Activated CD8-positive, alpha-beta memory T cell treated with anti-CD3 and anti-CD28 coated beads for 48 hours (primary cell): ENCODE data around the gene RIMS3.
"Not testable (repeated sequence)": the region's sequence is repeated elsewhere in the genome, so short reads cannot be mapped to it uniquely, and the experiment has no call there.

ENCODE experiments used
- DNase-seq, 3 experiments: peaks; one replicate each; pipeline ENCODE4 v3.0.0-alpha.2; 2020; ENCODE audit warnings: low read depth in 2 of 3, low spot score in 2 of 3

The RIMS3 gene

GRCh38 chr1:40594187-40594531 is 71.3 kb downstream of the RIMS3 start:
- no peak for DNase-seq

DNA sequence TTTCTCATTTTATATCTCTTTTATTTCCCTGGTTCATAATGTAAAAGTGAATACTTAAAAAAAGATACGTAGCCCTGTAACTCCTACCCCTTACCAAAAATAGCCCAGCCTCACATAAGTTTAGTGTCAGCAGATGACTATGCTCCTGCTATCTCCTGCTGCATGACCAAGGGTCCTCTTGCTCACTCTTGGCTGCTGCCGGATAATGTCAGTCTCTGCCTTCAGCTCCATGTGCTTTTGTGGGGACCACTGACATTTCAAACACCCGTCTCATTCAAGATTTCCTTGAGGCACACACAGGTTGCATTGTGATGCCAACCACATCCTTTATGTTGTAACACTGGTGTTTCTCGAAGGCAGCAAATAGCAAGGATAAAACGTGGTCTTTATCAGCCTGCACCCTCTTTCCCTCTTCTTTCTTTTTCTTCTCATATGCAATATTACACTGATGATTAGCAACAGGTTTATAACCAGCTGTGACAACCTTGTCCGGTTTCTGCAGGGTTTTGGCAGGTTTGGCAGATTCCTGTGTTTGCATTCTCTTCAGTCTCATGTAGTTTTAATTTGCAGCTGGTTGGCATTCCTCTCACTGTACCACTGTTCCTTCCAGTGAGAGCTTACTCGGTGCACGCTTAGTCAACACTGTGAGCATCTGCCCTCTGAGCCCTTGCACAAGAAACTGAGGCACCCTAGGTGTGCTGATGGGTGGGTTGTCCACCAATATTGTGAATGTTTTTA is 71.9 kb downstream of the RIMS3 start:
- DNase-seq: no peak

DNA sequence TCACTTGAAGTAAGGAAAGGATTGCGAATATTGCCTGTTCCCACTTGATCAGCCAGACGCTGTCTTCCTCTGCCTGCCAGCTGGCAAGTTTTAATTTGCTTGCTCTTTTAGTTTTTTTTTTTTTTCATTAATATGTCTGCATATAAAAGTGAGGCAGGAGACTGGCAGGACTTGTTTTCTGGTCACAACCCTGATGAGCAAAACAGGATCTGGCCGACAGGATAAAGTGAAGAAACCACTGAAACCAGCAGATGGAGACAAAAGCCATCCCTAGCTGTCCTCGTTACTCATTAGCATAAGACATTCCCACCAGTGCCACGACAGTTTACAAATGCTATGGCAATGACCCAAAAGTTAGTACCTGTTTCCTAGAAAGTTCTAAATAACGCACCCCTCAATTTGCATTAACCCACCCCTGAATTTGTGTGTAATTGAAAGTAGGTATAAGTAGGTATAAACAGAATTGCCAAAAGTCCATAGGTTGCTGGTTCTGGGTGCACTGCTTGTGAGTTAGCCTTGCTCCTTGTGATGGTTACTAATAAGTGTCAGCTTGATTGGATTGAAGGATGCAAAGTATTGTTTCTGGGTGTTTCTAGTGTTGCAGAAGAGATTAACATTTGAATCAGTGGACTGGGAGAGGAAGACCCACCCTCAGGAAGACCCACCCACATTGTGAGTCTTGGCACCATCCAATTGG is 73.2 kb downstream of the RIMS3 start:
- DNase-seq: no peak

DNA sequence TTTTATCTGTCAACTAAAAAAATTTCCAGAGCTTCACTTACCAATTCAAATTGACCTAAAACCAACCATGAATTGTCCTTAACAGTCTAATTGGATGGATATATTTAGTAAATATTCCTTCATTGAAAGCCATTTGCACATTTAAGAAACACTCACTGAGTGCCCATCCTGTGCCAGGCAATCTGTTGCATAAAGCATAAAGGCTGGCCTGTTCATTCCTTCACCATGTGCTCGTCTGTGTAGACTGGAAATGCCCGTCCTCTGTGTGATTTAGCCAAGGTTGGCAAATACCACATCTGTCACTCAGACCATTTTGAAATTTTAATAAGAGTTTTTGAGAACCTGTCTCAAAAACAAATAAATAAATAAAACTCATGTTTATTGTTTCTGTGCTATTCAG is 76.9 kb downstream of the RIMS3 start:
- DNase-seq: no peak

DNA sequence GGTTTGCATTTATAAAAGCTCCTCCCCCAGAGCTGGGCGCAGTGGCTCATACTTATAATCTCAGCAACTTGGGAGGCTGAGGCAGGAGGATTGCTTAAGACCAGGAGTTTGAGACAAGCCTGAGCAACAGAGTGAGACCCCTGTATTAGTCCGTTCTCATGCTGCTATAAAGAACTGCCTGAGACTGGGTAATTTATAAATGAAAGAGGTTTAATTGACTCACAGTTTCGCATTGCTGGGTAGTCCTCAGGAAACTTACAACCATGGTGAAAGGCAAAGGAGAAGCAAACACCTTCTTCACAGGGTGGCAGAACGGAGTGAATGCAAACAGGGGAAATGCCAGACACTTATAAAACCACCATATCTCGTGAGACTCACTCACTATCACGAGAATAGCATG is 81.5 kb downstream of the RIMS3 start:
- no peak for DNase-seq

DNA sequence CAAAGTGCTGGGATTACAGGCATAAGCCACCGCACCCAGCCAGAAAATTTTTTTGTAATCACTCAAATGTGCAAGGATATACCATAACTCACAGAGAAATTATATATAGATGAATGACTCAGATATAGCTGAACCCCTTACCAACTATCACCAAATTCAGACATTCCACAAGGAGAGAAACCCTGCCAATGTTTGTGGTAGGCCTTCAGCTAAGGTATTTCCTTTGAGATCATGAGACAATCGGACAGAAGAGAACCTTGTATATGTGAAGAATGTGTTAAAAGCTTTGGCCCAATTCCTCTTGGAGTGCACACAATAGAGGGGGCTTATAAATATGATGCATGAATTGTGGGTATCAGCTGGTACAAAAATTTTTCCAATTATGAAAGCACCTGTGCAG is 83.4 kb downstream of the RIMS3 start:
- no peak for DNase-seq

- no peak for DNase-seq
Observed at GRCh38 chr1:40575336-40575735, 90.1 kb downstream of the RIMS3 start.

DNA sequence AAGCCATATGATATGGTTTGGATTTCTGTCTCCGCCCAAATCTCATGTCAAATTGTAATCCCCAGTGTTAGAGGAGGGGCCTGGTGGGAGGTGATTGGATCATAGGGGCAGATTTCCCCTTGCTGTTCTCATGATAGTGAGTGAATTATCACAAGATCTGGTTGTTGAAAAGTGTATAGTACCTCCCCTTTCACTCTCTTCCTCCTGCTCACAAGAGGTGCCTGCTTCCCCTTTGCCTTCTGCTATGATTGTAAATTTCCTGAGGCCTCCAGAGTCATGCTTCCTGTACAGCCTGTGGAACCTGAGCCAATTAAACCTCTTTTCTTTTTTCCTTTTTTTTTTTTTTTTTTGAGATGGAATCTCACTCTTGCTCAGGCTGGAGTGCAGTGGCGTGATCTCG is 90.7 kb downstream of the RIMS3 start:
- not testable (repeated sequence) for DNase-seq
